ENCODE data around the gene LRIG1.

The LRIG1 gene

DNA sequence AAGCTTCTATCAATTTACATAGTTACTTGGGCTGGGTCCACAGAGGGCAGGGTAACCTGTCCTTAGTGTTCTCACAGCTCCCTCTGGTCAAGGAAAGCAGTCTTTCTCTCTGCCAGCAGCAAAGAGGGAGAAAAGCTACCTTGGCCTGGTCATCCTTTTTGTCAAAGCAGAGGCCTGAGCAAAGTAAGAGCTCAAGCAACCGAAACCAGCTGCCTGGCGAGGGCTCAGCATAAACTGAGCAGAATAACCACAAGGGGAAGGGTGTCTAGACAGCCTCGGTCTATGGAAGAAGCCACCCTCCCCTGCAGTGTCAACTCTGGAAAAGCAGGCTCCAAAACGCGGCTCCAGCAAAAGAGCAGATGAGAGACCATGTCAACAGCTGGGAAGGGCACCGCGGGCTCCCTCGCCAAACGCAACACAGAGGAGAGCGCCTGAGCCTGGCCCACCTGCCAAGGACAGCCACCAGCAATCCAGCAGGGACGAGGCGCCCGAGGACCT lies 17.4 kb downstream of the LRIG1 start:
- no peak for TF ChIP-seq POLR2AphosphoS5 (IDR thresholded peaks at IDR 0.05; ENCODE audit: low read depth, low read length)
- TF ChIP-seq FOXP2 (optimal IDR thresholded peaks at IDR 0.05; ENCODE audit: borderline replicate concordance, extremely low read depth, extremely low read length, insufficient read depth) = no peak
- TF ChIP-seq SIN3A (IDR thresholded peaks at IDR 0.05; ENCODE audit: borderline replicate concordance, insufficient read depth, low read length) = no peak
- TF ChIP-seq, protein P1, sequence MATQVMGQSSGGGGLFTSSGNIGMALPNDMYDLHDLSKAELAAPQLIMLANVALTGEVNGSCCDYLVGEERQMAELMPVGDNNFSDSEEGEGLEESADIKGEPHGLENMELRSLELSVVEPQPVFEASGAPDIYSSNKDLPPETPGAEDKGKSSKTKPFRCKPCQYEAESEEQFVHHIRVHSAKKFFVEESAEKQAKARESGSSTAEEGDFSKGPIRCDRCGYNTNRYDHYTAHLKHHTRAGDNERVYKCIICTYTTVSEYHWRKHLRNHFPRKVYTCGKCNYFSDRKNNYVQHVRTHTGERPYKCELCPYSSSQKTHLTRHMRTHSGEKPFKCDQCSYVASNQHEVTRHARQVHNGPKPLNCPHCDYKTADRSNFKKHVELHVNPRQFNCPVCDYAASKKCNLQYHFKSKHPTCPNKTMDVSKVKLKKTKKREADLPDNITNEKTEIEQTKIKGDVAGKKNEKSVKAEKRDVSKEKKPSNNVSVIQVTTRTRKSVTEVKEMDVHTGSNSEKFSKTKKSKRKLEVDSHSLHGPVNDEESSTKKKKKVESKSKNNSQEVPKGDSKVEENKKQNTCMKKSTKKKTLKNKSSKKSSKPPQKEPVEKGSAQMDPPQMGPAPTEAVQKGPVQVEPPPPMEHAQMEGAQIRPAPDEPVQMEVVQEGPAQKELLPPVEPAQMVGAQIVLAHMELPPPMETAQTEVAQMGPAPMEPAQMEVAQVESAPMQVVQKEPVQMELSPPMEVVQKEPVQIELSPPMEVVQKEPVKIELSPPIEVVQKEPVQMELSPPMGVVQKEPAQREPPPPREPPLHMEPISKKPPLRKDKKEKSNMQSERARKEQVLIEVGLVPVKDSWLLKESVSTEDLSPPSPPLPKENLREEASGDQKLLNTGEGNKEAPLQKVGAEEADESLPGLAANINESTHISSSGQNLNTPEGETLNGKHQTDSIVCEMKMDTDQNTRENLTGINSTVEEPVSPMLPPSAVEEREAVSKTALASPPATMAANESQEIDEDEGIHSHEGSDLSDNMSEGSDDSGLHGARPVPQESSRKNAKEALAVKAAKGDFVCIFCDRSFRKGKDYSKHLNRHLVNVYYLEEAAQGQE (IDR thresholded peaks at IDR 0.05; ENCODE audit: insufficient read depth in 1 of 2, low read depth in 2 of 2, low read length in 2 of 2) = no peak
- TF ChIP-seq TAF1 (IDR thresholded peaks at IDR 0.05; ENCODE audit: borderline replicate concordance, insufficient read depth, low read length) = no peak

DNA sequence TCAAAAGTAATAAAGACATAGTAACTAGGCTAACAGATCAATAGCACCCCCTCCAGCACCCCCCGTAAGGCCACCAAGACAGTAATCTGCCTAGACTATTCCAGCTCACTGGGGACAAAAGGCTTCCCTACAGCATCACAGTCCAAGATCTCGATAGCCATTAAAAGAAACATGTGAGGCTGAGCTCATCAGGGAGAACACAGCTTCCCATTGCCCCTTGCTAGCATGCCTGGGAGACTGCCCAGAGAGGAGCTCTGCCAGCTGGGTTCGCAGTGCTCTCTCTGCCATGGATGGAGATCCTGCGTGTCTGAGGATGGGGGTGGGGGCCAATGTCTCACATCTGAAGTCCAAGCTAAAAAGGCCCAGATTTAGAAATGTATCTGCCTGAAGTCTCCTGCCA lies 17.8 kb downstream of the LRIG1 start:
- TF ChIP-seq SIN3A (IDR thresholded peaks at IDR 0.05; ENCODE audit: borderline replicate concordance, insufficient read depth, low read length) (no peak), TAF1 (IDR thresholded peaks at IDR 0.05; ENCODE audit: borderline replicate concordance, insufficient read depth, low read length) (no peak), POLR2AphosphoS5 (IDR thresholded peaks at IDR 0.05; ENCODE audit: low read depth, low read length) (no peak), FOXP2 (optimal IDR thresholded peaks at IDR 0.05; ENCODE audit: borderline replicate concordance, extremely low read depth, extremely low read length, insufficient read depth) (no peak)
- TF ChIP-seq, protein P1 (IDR thresholded peaks at IDR 0.05; ENCODE audit: insufficient read depth in 1 of 2, low read depth in 2 of 2, low read length in 2 of 2) = no peak

DNA sequence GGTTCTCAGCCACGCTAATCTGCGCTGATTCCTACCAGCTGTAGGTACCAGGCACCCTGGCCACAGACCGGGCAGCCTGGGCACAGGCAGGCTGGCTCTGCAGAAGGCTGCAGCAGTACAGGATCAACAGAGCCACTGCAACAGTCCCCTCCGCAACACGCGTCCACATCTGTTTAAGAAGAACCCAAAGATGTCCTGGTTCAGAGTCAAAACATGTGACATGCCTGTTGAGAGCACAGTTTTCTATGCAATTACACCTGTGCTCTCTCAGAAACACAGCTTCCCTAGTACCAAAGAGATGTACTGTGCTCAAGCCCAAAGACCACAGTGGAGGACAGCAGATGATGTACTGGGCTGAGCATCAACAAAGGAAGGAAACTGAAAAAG lies 18.8 kb downstream of the LRIG1 start:
- TF ChIP-seq TAF1 (IDR thresholded peaks at IDR 0.05; ENCODE audit: borderline replicate concordance, insufficient read depth, low read length) = no peak
- TF ChIP-seq, protein P1 (IDR thresholded peaks at IDR 0.05; ENCODE audit: insufficient read depth in 1 of 2, low read depth in 2 of 2, low read length in 2 of 2) = no peak
- TF ChIP-seq POLR2AphosphoS5 (IDR thresholded peaks at IDR 0.05; ENCODE audit: low read depth, low read length) = no peak
- no peak for TF ChIP-seq SIN3A (IDR thresholded peaks at IDR 0.05; ENCODE audit: borderline replicate concordance, insufficient read depth, low read length)
- no peak for TF ChIP-seq FOXP2 (optimal IDR thresholded peaks at IDR 0.05; ENCODE audit: borderline replicate concordance, extremely low read depth, extremely low read length, insufficient read depth)

DNA sequence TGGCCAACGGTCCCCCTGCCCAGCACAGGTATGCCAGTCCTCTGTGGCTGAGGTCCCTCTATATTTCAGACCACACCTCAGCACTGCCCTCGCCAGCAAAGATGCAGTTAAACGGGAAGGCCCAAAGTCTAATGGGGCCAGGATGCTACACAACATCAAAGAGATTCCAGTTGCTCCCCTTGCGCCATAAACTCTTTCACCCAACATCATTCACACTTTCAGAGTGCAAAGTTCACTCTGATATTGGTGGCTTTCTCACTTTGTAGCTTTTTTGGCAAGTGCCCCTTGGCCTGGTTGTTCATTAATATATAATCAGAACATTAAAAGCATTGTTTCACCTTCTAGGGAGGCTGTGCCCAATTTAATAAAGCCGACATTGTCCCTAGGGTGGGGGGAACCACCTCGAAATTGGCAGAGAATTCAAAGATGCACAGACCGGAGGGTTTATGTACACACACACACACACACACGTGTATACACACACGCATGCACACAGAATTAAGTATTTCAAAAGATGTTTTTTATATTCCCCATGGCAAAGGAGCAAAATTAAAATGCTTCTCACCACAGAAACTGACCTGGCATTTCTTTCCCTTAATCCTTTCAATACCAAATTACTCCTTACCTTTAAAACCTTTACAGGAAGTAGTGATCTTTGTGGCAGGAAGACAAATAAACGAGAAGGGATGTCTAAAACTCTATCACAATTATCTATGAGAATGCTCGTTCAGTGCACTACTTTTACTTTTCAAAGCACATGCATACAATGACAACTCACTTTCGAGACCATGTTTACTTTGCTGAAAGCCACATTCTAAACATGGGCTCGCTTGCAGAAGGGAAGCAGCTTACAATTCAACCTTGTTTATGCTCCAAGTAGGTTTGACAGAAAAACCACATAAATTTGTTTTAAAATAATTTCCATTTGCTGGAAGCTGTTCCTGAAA lies 19.5 kb downstream of the LRIG1 start:
- TF ChIP-seq FOXP2 (optimal IDR thresholded peaks at IDR 0.05; ENCODE audit: borderline replicate concordance, extremely low read depth, extremely low read length, insufficient read depth) (no peak), POLR2AphosphoS5 (IDR thresholded peaks at IDR 0.05; ENCODE audit: low read depth, low read length) (no peak), SIN3A (IDR thresholded peaks at IDR 0.05; ENCODE audit: borderline replicate concordance, insufficient read depth, low read length) (no peak), TAF1 (IDR thresholded peaks at IDR 0.05; ENCODE audit: borderline replicate concordance, insufficient read depth, low read length) (no peak)
- TF ChIP-seq, protein P1 (IDR thresholded peaks at IDR 0.05; ENCODE audit: insufficient read depth in 1 of 2, low read depth in 2 of 2, low read length in 2 of 2) = no peak

Data from PFSK-1 (cell line).